Fibroblast of upper back skin (primary cell): ENCODE measurements around the gene FBH1.

Source experiments
- DNase-seq: peaks from one replicate; pipeline ENCODE4 v3.0.0-alpha.2; 2013

Gene FBH1

DNA sequence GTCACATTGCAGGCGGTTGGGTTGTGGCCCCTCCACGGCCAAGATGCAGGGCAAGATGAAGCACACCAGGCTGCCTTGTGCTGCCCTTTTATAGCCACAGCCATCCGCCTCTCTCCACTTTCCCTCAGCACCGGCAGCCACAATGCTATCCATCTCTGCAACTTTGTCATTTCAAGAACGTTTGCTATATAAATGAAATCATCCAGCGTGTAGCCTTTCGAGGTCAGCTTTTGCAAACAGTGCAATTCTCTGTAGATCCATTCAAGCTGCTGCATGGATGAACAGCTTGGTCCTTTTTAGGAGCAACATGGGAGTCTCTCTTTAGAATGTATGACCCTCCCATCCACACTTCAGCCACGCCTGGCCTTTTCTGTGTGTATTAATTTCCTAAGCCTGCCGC is 93.7 kb downstream of the FBH1 start:
- no peak for DNase-seq

DNA sequence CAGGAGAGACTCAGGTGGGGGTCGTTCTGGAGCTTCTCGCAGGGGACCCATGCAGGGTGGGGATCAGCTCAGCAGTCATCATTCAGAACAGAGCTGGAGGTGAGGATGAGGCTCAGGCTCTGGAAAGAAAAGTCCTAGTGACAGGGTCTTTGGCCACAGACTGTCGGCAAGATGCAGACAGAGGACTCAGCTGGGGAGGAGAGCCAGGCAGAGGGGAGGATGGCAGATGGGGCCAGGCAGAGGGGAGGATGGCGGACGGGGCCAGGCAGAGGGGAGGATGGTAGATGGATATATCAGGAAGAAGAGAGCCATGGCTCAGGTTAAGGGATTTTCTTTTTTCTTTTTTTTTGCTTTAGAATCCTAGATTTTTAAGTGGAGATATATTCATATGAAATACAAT is 95.0 kb downstream of the FBH1 start:
- DNase-seq = no peak
